ENCODE measurements around the gene FMN2.

Gene FMN2

DNA sequence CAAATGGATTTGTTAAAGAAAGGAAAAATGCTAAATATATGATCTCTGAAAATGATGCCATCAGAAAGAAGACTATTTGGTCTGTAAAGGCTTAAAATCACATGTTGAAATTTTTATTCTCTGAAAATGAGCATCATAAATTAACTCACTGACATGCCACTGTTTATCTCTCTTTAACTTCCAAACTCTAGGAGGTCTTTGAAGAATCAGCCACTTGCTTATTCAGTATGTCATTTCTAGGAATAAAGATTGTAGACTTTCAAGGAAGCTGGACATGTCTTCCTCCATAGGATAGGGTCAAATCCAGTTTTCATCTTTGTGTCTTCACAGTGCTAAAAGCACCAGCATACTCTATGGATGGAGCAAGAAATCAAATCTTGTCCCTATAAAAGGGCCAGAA is 147.6 kb downstream of the FMN2 start:
- no peak overlapping the region for H3K9ac ChIP-seq (ENCODE audit: low read length)
- H2BK120ac ChIP-seq (ENCODE audit: low read depth, low read length), result no peak overlapping the region
- H2AK5ac ChIP-seq (ENCODE audit: low read length), result no peak overlapping the region
- H3K23ac ChIP-seq (ENCODE audit: low read length), result no peak overlapping the region
- H3K79me1 ChIP-seq (ENCODE audit: low read length), result no peaks in the 10 kb centered on the region
- no peak overlapping the region for H3K4ac ChIP-seq (ENCODE audit: low read depth, low read length)
- no peaks in the 10 kb centered on the region for H3K79me2 ChIP-seq (ENCODE audit: control insufficient read depth, insufficient read depth, low read length)
- no peak overlapping the region for H3K56ac ChIP-seq (ENCODE audit: low read length)
- H4K8ac ChIP-seq (ENCODE audit: low read depth, low read length), result no peak overlapping the region
- no peaks in the 10 kb centered on the region for H3K36me3 ChIP-seq (ENCODE audit: control insufficient read depth, insufficient read depth, low read length)
- H3K18ac ChIP-seq (ENCODE audit: low read length), result no peak overlapping the region
- no peak overlapping the region for H3K27ac ChIP-seq (ENCODE audit: low read depth, low read length)
- no peak overlapping the region for H4K5ac ChIP-seq (ENCODE audit: low read length)
- H3K27me3 ChIP-seq (ENCODE audit: insufficient read depth, low read length, poor library complexity), result no peaks in the 10 kb centered on the region
- no peaks in the 10 kb centered on the region for H3K4me1 ChIP-seq (ENCODE audit: control insufficient read depth, low read depth, low read length)
- H3K4me2 ChIP-seq (ENCODE audit: low read length), result no peak overlapping the region
- DNase-seq, result no peak
- no peak overlapping the region for H3K4me3 ChIP-seq (ENCODE audit: low read length)
- H2BK5ac ChIP-seq (ENCODE audit: low read length), result no peak overlapping the region
- H2BK15ac ChIP-seq (replicated peaks; ENCODE audit: low read depth), result no peak overlapping the region

DNA sequence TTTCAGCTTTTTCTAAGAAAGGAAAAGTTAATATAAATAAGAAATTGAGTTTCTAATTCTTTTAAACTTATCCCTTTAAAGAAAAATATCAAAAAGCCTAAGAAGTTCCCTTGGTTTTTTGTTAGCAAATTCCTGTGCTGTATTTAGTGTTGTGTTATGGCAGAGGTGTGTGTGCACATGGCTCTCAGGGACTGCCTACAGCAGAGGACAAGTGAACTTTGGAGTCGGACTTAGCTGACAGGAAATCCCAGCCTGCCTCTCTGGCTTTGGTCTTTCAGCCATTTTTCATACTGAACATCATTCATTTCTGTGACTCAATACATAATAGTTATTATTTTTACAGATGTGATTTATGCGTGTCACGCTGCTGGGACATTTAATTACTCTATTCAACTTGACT is 149.6 kb downstream of the FMN2 start:
- no peaks in the 10 kb centered on the region for H3K79me1 ChIP-seq (ENCODE audit: low read length)
- H2BK5ac ChIP-seq (ENCODE audit: low read length), result no peak overlapping the region
- DNase-seq, result no peak
- no peak overlapping the region for H4K5ac ChIP-seq (ENCODE audit: low read length)
- H2BK120ac ChIP-seq (ENCODE audit: low read depth, low read length), result no peak overlapping the region
- H3K4me1 ChIP-seq (ENCODE audit: control insufficient read depth, low read depth, low read length), result no peaks in the 10 kb centered on the region
- no peaks in the 10 kb centered on the region for H3K79me2 ChIP-seq (ENCODE audit: control insufficient read depth, insufficient read depth, low read length)
- H3K9ac ChIP-seq (ENCODE audit: low read length), result no peak overlapping the region
- H3K4me2 ChIP-seq (ENCODE audit: low read length), result no peak overlapping the region
- H3K36me3 ChIP-seq (ENCODE audit: control insufficient read depth, insufficient read depth, low read length), result no peaks in the 10 kb centered on the region
- no peak overlapping the region for H2BK15ac ChIP-seq (replicated peaks; ENCODE audit: low read depth)
- no CpG with 5 or more reads among the region's 3 CpGs for WGBS (ENCODE audit: extremely low coverage, insufficient coverage, low lambda C conversion rate)
- H3K4me3 ChIP-seq (ENCODE audit: low read length), result no peak overlapping the region
- H4K8ac ChIP-seq (ENCODE audit: low read depth, low read length), result no peak overlapping the region
- H3K56ac ChIP-seq (ENCODE audit: low read length), result no peak overlapping the region
- H3K4ac ChIP-seq (ENCODE audit: low read depth, low read length), result no peak overlapping the region
- no peak overlapping the region for H3K18ac ChIP-seq (ENCODE audit: low read length)
- H3K23ac ChIP-seq (ENCODE audit: low read length), result no peak overlapping the region
- H2AK5ac ChIP-seq (ENCODE audit: low read length), result no peak overlapping the region
- H3K27me3 ChIP-seq (ENCODE audit: insufficient read depth, low read length, poor library complexity), result no peaks in the 10 kb centered on the region
- no peak overlapping the region for H3K27ac ChIP-seq (ENCODE audit: low read depth, low read length)

GRCh38 chr1:240242601-240243144 is 151.0 kb downstream of the FMN2 start:
- WGBS (ENCODE audit: extremely low coverage, insufficient coverage, low lambda C conversion rate), result no CpG with 5 or more reads among the region's 5 CpGs
- no peak overlapping the region for H3K27ac ChIP-seq (ENCODE audit: low read depth, low read length)

DNA sequence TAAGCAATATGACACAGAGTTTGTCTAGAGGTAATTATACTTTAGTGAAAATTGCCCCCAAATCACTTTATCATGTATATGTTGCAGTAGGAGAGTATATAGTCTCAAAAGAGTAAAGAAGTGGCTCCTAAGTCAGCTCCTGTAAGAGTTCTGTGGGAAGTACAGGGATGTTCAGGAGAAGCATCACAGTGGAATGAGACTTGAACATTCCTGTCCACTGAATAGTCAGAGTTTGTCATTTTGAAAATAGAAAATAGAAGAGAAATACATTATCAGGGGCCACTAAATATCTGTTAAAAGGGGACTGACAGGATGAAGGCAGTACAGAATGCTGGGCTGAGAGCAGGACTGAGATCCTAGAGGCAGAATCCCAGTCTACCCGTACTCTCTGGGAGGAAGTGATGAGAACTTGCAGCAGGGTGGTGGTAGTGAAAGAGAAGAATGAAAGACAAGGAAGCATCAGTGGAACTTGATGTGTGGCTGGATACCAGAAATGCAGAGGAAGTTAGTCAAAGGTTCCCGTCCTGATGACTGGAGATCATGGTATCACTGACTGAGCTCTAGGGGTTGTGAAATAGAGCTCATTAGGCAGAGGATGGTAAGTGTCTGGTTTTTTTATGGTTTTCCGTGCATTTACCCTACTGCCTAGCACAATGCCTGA is 153.4 kb downstream of the FMN2 start:
- no peak overlapping the region for H3K27ac ChIP-seq (ENCODE audit: low read depth, low read length)

More at GRCh38 chr1:240242601-240243144, 151.0 kb downstream of the FMN2 start:
- Histone ChIP-seq H2BK15ac (replicated peaks; ENCODE audit: low read depth) (no peak overlapping the region), H3K9ac (ENCODE audit: low read length) (no peak overlapping the region), H3K79me1 (ENCODE audit: low read length) (no peaks in the 10 kb centered on the region), H2BK5ac (ENCODE audit: low read length) (no peak overlapping the region), H3K56ac (ENCODE audit: low read length) (no peak overlapping the region), H3K36me3 (ENCODE audit: control insufficient read depth, insufficient read depth, low read length) (no peaks in the 10 kb centered on the region), H3K4me1 (ENCODE audit: control insufficient read depth, low read depth, low read length) (no peaks in the 10 kb centered on the region), H2AK5ac (ENCODE audit: low read length) (no peak overlapping the region), H3K79me2 (ENCODE audit: control insufficient read depth, insufficient read depth, low read length) (no peaks in the 10 kb centered on the region), H3K27me3 (ENCODE audit: insufficient read depth, low read length, poor library complexity) (no peaks in the 10 kb centered on the region), H3K4me3 (ENCODE audit: low read length) (no peak overlapping the region), H3K23ac (ENCODE audit: low read length) (no peak overlapping the region), H3K4ac (ENCODE audit: low read depth, low read length) (no peak overlapping the region), H4K5ac (ENCODE audit: low read length) (no peak overlapping the region), H2BK120ac (ENCODE audit: low read depth, low read length) (no peak overlapping the region), H3K4me2 (ENCODE audit: low read length) (no peak overlapping the region), H4K8ac (ENCODE audit: low read depth, low read length) (no peak overlapping the region), H3K18ac (ENCODE audit: low read length) (no peak overlapping the region)
- DNase-seq, result peak; percentile 20

GRCh38 chr1:240245629-240246020 is 153.9 kb downstream of the FMN2 start:
- no CpG with 5 or more reads among the region's 6 CpGs for WGBS (ENCODE audit: extremely low coverage, insufficient coverage, low lambda C conversion rate)
- Histone ChIP-seq H3K9ac (ENCODE audit: low read length) (no peak overlapping the region), H2AK5ac (ENCODE audit: low read length) (no peak overlapping the region), H3K4me1 (ENCODE audit: control insufficient read depth, low read depth, low read length) (no peaks in the 10 kb centered on the region), H3K23ac (ENCODE audit: low read length) (no peak overlapping the region), H4K8ac (ENCODE audit: low read depth, low read length) (no peak overlapping the region), H3K27ac (ENCODE audit: low read depth, low read length) (no peak overlapping the region), H3K79me1 (ENCODE audit: low read length) (no peaks in the 10 kb centered on the region), H2BK5ac (ENCODE audit: low read length) (no peak overlapping the region), H4K5ac (ENCODE audit: low read length) (no peak overlapping the region), H2BK120ac (ENCODE audit: low read depth, low read length) (no peak overlapping the region), H2BK15ac (replicated peaks; ENCODE audit: low read depth) (no peak overlapping the region), H3K79me2 (ENCODE audit: control insufficient read depth, insufficient read depth, low read length) (no peaks in the 10 kb centered on the region), H3K4ac (ENCODE audit: low read depth, low read length) (no peak overlapping the region), H3K18ac (ENCODE audit: low read length) (no peak overlapping the region), H3K56ac (ENCODE audit: low read length) (no peak overlapping the region), H3K27me3 (ENCODE audit: insufficient read depth, low read length, poor library complexity) (no peaks in the 10 kb centered on the region), H3K4me3 (ENCODE audit: low read length) (no peak overlapping the region), H3K4me2 (ENCODE audit: low read length) (no peak overlapping the region), H3K36me3 (ENCODE audit: control insufficient read depth, insufficient read depth, low read length) (no peaks in the 10 kb centered on the region)
- DNase-seq, result no peak

More for the DNA sequence above, 153.4 kb downstream of the FMN2 start:
- DNase-seq, result no peak
- Histone ChIP-seq H2AK5ac (ENCODE audit: low read length) (no peak overlapping the region), H3K36me3 (ENCODE audit: control insufficient read depth, insufficient read depth, low read length) (no peaks in the 10 kb centered on the region), H3K18ac (ENCODE audit: low read length) (no peak overlapping the region), H3K4me3 (ENCODE audit: low read length) (no peak overlapping the region), H4K5ac (ENCODE audit: low read length) (no peak overlapping the region), H2BK15ac (replicated peaks; ENCODE audit: low read depth) (no peak overlapping the region), H3K23ac (ENCODE audit: low read length) (no peak overlapping the region), H3K56ac (ENCODE audit: low read length) (no peak overlapping the region), H3K4ac (ENCODE audit: low read depth, low read length) (no peak overlapping the region), H3K9ac (ENCODE audit: low read length) (no peak overlapping the region), H3K79me2 (ENCODE audit: control insufficient read depth, insufficient read depth, low read length) (no peaks in the 10 kb centered on the region), H4K8ac (ENCODE audit: low read depth, low read length) (no peak overlapping the region), H2BK120ac (ENCODE audit: low read depth, low read length) (no peak overlapping the region), H3K79me1 (ENCODE audit: low read length) (no peaks in the 10 kb centered on the region), H3K27me3 (ENCODE audit: insufficient read depth, low read length, poor library complexity) (no peaks in the 10 kb centered on the region), H3K4me1 (ENCODE audit: control insufficient read depth, low read depth, low read length) (no peaks in the 10 kb centered on the region), H3K4me2 (ENCODE audit: low read length) (no peak overlapping the region), H2BK5ac (ENCODE audit: low read length) (no peak overlapping the region)
- no CpG with 5 or more reads among the region's 3 CpGs for WGBS (ENCODE audit: extremely low coverage, insufficient coverage, low lambda C conversion rate)

GRCh38 chr1:240247899-240248298 is 156.2 kb downstream of the FMN2 start:
- H3K27me3 ChIP-seq (ENCODE audit: insufficient read depth, low read length, poor library complexity), result no peaks in the 10 kb centered on the region
- no peak overlapping the region for H2BK120ac ChIP-seq (ENCODE audit: low read depth, low read length)
- no peaks in the 10 kb centered on the region for H3K4me1 ChIP-seq (ENCODE audit: control insufficient read depth, low read depth, low read length)

More at GRCh38 chr1:240247899-240248298, 156.2 kb downstream of the FMN2 start:
- no peak overlapping the region for H3K27ac ChIP-seq (ENCODE audit: low read depth, low read length)
- H4K5ac ChIP-seq (ENCODE audit: low read length), result no peak overlapping the region
- H3K4me2 ChIP-seq (ENCODE audit: low read length), result no peak overlapping the region
- H2AK5ac ChIP-seq (ENCODE audit: low read length), result no peak overlapping the region
- no peak overlapping the region for H3K4me3 ChIP-seq (ENCODE audit: low read length)
- no peak overlapping the region for H2BK15ac ChIP-seq (replicated peaks; ENCODE audit: low read depth)
- H2BK5ac ChIP-seq (ENCODE audit: low read length), result no peak overlapping the region
- H4K8ac ChIP-seq (ENCODE audit: low read depth, low read length), result no peak overlapping the region
- no peak overlapping the region for H3K9ac ChIP-seq (ENCODE audit: low read length)
- H3K4ac ChIP-seq (ENCODE audit: low read depth, low read length), result no peak overlapping the region
- 100% methylated on average over 1 of the region's 3 CpGs for WGBS (ENCODE audit: extremely low coverage, insufficient coverage, low lambda C conversion rate)
- H3K79me2 ChIP-seq (ENCODE audit: control insufficient read depth, insufficient read depth, low read length), result no peaks in the 10 kb centered on the region
- no peaks in the 10 kb centered on the region for H3K36me3 ChIP-seq (ENCODE audit: control insufficient read depth, insufficient read depth, low read length)
- no peak overlapping the region for H3K18ac ChIP-seq (ENCODE audit: low read length)
- DNase-seq, result no peak
- no peak overlapping the region for H3K23ac ChIP-seq (ENCODE audit: low read length)
- H3K56ac ChIP-seq (ENCODE audit: low read length), result no peak overlapping the region
- no peaks in the 10 kb centered on the region for H3K79me1 ChIP-seq (ENCODE audit: low read length)

All from mesendoderm (in vitro differentiated cells).